Body of pancreas (tissue), 4 donors: ENCODE measurements around the gene SETDB1. TPM values are rescaled to one million over a fixed set of nuclear protein-coding genes. Genes with fewer than 3 reads are reported as not detected.
"Not testable (repeated sequence)": the region's sequence is repeated elsewhere in the genome, so short reads cannot be mapped to it uniquely, and the experiment has no call there.

Source experiments
- ATAC-seq: fragments of 150-250 bp; one replicate; pipeline ENCODE4 v1.9.1; 2016
- DNase-seq, 4 donors: peaks; one replicate each; pipeline ENCODE4 v3.0.0-alpha.2; 2019
- H3K27ac ChIP-seq, 4 donors: fragments of 200-600 bp; sonication (generic); 1 replicate in 3 of 4; 2 replicates in 1 of 4; pipeline versions ENCODE4 v1.5.1 to v1.6.1; 2016 to 2019; ENCODE audit warnings: mild to moderate bottlenecking in 1 of 4, mixed read lengths in 1 of 4, moderate library complexity in 1 of 4
- H3K27me3 ChIP-seq, 2 donors: fragments of 200-600 bp; sonication (generic); one replicate each; pipeline ENCODE4 v1.6.0; 2016; ENCODE audit warnings: mild to moderate bottlenecking in 1 of 2
- H3K36me3 ChIP-seq, 2 donors: fragments of 200-600 bp; sonication (generic); replicated peaks in 1 of 2; 2 replicates each; pipeline ENCODE4 v1.5.1; 2016; ENCODE audit warnings: low read depth in 2 of 2; ENCODE audit not compliant: insufficient read depth in 1 of 2
- H3K4me1 ChIP-seq: fragments of 200-600 bp; sonication (generic); one replicate; pipeline ENCODE4 v1.6.0; 2016
- H3K4me3 ChIP-seq, 2 donors: fragments of 200-600 bp; sonication (generic); 1 replicate in 1 of 2; 2 replicates in 1 of 2; pipeline ENCODE4 v1.5.1; 2016 to 2019
- H3K9me3 ChIP-seq, 3 donors: fragments of 200-600 bp; sonication (generic); 1 replicate in 2 of 3; 2 replicates in 1 of 3; pipeline ENCODE4 v1.5.1; 2016
- CTCF ChIP-seq, 7 experiments: fragments of 450-650 bp in 4 of 7; fragments of 200-600 bp in 3 of 7; sonication (generic) in 3 of 7; IDR thresholded peaks; one replicate each; pipeline ENCODE4 v1.5.1; 2016 to 2019; ENCODE audit warnings: antibody characterized with exemption in 7 of 7
- POLR2A ChIP-seq, 3 donors: fragments of 450-650 bp; IDR thresholded peaks; one replicate each; pipeline ENCODE4 v1.6.1; 2016; ENCODE audit warnings: antibody characterized with exemption in 3 of 3, mild to moderate bottlenecking in 2 of 3
- WGBS, 2 donors: methylation state at CpG; one replicate each; pipeline ENCODE4 v1.1.5; 2017; 5-methylcytosine and 5-hydroxymethylcytosine counted together
- intact Hi-C: fragments of 100-400 bp; cut with DNase I; formaldehyde crosslinking; loops from one replicate; pipeline ENCODE4 v1.15.1; 2023
- total RNA-seq, 2 donors: library from RNA; depleted of rRNA; stranded (reverse); fragments of >200 nt; gene quantifications; one replicate each; pipeline ENCODE4 v1.1.0, GENCODE V29; 2016

Gene SETDB1
- total RNA-seq, 2 donors from 2014 or later = 26.5 to 45.2 TPM

GRCh38 chr1:150927624-150928023 is 1.5 kb downstream of the SETDB1 start:
- no peaks in the 10 kb centered on the region for H3K9me3 ChIP-seq
- H3K4me1 ChIP-seq = peaks cover 13% of the 10 kb centered on the region
- no peak for ATAC-seq
- WGBS, 2 donors = 70 to 94% methylated on average over 4 of the region's 4 CpGs
- peaks cover 5 to 14% of the 10 kb centered on the region in 2 donors for H3K36me3 ChIP-seq
- no peak for DNase-seq
- intact Hi-C loops = no loop called here
- H3K27ac ChIP-seq = no peak overlapping the region
- TF ChIP-seq POLR2A (IDR thresholded peaks at IDR 0.05) (no peak), CTCF (IDR thresholded peaks at IDR 0.05) (no peak)
- H3K4me3 ChIP-seq = no peak overlapping the region
- no peaks in the 10 kb centered on the region for H3K27me3 ChIP-seq

- Histone ChIP-seq H3K36me3 (peaks cover 5 to 14% of the 10 kb centered on the region in 2 donors), H3K4me1 (peaks cover 13% of the 10 kb centered on the region), H3K4me3 (no peak overlapping the region), H3K27me3 (no peaks in the 10 kb centered on the region), H3K27ac (no peak overlapping the region), H3K9me3 (no peaks in the 10 kb centered on the region)
- no peak for TF ChIP-seq POLR2A (IDR thresholded peaks at IDR 0.05)
- TF ChIP-seq CTCF (IDR thresholded peaks at IDR 0.05) = no peak
- intact Hi-C loops = no loop called here
- no peak for DNase-seq
- no peak for ATAC-seq
- WGBS, 2 donors = 93 to 97% methylated on average over 3 of the region's 3 CpGs
These were observed 2.1 kb downstream of the SETDB1 start for GRCh38 chr1:150928286-150928685.

DNA sequence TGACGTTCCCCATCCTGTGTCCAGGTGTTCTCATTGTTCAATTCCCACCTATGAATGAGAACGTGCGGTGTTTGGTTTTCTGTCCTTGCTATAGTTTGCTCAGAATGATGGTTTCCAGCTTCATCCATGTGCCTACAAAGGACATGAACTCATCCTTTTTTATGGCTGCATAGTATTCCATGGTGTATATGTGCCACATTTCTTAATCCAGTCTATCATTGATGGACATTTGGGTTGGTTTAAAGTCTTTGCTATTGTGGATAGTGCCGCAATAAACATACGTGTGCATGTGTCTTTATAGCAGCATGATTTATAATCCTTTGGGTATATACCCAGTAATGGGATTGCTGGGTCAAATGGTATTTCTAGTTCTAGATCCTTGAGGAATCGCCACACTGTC is 2.6 kb downstream of the SETDB1 start:
- Histone ChIP-seq H3K4me1 (peaks cover 13% of the 10 kb centered on the region), H3K36me3 (peaks cover 5 to 14% of the 10 kb centered on the region in 2 donors)
- H3K4me3 ChIP-seq, ATAC-seq, H3K27ac ChIP-seq, DNase-seq, H3K27me3 ChIP-seq, intact Hi-C loops, H3K9me3 ChIP-seq: not testable (repeated sequence)
- 98 to 99% methylated on average over 6 of the region's 6 CpGs for WGBS, 2 donors

DNA sequence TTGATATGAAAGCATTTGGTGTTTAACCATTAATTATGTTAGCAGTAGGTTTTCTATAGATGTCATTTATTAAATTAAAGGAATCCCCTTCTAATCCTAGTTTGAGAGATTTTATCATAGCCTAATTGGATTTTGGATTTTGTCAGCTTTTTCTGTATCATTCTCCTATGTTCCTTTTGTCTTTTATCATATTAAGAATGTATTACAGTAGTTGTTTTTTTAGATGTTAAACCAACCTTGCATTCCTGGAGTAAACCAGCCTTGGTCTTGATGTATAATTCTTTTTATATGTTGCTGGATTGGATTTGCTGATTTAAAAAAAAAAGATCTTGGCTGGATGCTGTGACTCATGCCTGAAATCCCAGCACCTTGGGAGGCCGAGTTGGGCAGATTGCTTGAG is 5.6 kb downstream of the SETDB1 start:
- no peak overlapping the region for H3K27ac ChIP-seq
- no peaks in the 10 kb centered on the region for H3K9me3 ChIP-seq
- no peak for ATAC-seq
- no peak for TF ChIP-seq POLR2A (IDR thresholded peaks at IDR 0.05)
- no peak for TF ChIP-seq CTCF (IDR thresholded peaks at IDR 0.05)
- H3K4me1 ChIP-seq = peaks cover 25% of the 10 kb centered on the region
- peaks cover 5 to 17% of the 10 kb centered on the region in 2 donors for H3K36me3 ChIP-seq
- DNase-seq = no peak
- 100% methylated on average over 1 of the region's 1 CpG for WGBS, 2 donors
- H3K27me3 ChIP-seq = no peaks in the 10 kb centered on the region
- no peak overlapping the region for H3K4me3 ChIP-seq
- intact Hi-C loops = no loop called here

DNA sequence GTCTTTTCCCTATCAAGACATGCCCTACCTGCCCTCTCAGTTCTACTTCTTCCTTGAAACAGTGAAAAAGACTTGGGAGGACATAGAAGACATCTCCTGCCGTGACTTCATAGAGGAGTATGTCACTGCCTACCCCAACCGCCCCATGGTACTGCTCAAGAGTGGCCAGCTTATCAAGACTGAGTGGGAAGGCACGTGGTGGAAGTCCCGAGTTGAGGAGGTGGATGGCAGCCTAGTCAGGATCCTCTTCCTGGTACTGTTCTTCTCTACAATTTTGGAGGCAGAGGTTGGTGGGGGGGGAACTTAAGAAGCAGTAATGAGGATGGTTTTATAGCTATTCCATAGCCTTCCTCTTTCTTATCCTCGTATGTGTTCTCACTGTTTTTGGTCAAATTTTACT is 18.7 kb downstream of the SETDB1 start:
- DNase-seq = no peak
- H3K4me3 ChIP-seq = no peak overlapping the region

More for the DNA sequence above, 18.7 kb downstream of the SETDB1 start:
- no peaks in the 10 kb centered on the region for H3K4me1 ChIP-seq
- no peak overlapping the region for H3K27ac ChIP-seq
- H3K27me3 ChIP-seq = no peaks in the 10 kb centered on the region
- H3K36me3 ChIP-seq = peaks cover 6 to 53% of the 10 kb centered on the region in 2 donors
- no peak for ATAC-seq
- no peak for TF ChIP-seq CTCF (IDR thresholded peaks at IDR 0.05)
- TF ChIP-seq POLR2A (IDR thresholded peaks at IDR 0.05) = no peak
- WGBS, 2 donors = 84 to 88% methylated on average over 5 of the region's 5 CpGs
- intact Hi-C loops = no loop called here
- no peaks in the 10 kb centered on the region for H3K9me3 ChIP-seq
